Measurements from ENCODE around the gene SERPINA5.

SERPINA5 gene

DNA sequence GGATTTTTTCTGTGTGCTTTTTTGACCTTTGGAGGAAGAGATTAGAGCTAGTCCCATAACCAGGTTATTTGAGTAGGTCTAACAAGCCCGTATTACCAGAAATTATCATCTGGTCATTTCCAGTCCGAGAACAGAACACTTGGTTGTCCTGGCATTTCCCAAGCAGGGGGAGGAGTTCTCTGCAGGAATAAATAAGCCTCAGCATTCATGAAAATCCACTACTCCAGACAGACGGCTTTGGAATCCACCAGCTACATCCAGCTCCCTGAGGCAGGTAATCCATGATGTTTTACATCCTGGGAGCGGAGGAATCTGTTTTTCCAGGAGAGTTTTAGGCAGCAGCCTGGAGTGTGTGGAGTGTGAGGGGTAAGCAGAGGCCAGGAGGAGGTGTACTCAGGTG, 30.9 kb downstream of the SERPINA5 start, which contains the start of gene SERPINA3:
Gene SERPINA3 (plus strand): TSS at position 218 of the 400 bp plus-strand sequence. CDS start 2,051 bp downstream, outside the sequence.
- Histone ChIP-seq H3K9me3 (ENCODE audit: control insufficient read depth, low read length) (peaks cover 16% of the 10 kb centered on the region), H3K4me1 (ENCODE audit: control insufficient read depth, insufficient read depth, low read length) (peaks cover 21% of the 10 kb centered on the region), H3K36me3 (ENCODE audit: control insufficient read depth, insufficient read depth, low read length, severe bottlenecking) (no peaks in the 10 kb centered on the region), H3K4me3 (ENCODE audit: low read length) (peak within 1 kb of the TSS; percentile 57), H3K9ac (ENCODE audit: low read length) (peak within 1 kb of the TSS; percentile 60), H3K27me3 (replicated peaks; ENCODE audit: control insufficient read depth, insufficient read depth, low read length) (peaks cover 4% of the 10 kb centered on the region)
- peak; percentile 36 for DNase-seq (ENCODE audit: low read depth)

DNA sequence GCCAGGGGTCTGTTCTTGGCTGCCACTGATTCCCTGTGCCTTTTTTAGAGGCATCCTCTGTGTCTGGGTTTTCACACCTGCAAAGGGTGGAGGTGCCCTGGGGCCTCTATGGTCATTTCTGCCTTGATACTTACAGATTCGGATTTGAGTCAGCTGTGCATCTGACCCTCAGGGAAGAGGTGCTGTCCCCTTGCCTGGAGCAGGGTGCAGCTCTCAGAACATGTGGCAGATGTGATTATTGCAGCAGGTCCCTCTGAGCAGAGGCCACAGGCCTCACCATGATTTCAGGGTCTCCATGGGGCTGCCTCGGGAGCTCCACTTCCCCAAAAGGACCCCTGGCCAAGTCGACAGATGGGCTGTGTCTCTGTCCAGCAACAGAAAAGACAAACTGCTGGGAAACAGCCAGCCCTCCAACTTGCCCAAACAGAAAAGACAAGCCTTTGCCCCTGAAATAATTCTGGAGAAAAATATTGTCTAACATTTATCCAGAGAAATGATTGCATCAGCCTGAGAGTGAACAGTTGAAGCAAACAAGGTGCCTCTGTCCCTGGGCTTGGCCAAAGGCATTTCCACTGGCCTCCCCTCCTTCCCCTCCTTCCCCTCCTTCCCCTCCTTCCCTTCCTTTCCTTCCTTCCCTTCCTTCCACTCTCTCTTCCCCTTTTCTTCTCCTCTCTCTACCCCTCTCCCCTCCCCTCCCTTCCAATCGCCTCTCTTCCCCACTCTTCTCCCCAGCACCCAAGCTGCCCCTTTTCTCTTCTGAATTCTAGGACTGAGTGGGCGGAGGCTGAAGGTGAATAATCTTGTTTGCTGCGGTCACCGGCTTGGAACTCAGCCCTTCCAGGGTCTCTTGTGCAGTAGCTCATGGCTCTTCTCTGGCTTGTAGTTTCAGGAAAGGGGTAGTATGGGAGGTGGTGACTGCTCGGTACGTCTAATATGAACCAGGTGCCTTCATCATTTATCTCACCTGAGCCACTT, 31.6 kb downstream of the SERPINA5 start:
- Histone ChIP-seq H3K4me3 (ENCODE audit: low read length) (peak overlapping the region; percentile 57), H3K27me3 (replicated peaks; ENCODE audit: control insufficient read depth, insufficient read depth, low read length) (peaks cover 4% of the 10 kb centered on the region), H3K9me3 (ENCODE audit: control insufficient read depth, low read length) (peaks cover 23% of the 10 kb centered on the region), H3K9ac (ENCODE audit: low read length) (peak overlapping the region; percentile 60), H3K36me3 (ENCODE audit: control insufficient read depth, insufficient read depth, low read length, severe bottlenecking) (no peaks in the 10 kb centered on the region), H3K4me1 (ENCODE audit: control insufficient read depth, insufficient read depth, low read length) (peaks cover 21% of the 10 kb centered on the region)
- DNase-seq (ENCODE audit: low read depth): peak; percentile 60

GRCh38 chr14:94613720-94614644, 32.8 kb downstream of the SERPINA5 start:
- H3K9me3 ChIP-seq (ENCODE audit: control insufficient read depth, low read length): peaks cover 34% of the 10 kb centered on the region
- H3K4me1 ChIP-seq (ENCODE audit: control insufficient read depth, insufficient read depth, low read length): peaks cover 21% of the 10 kb centered on the region
- no peak overlapping the region for H3K9ac ChIP-seq (ENCODE audit: low read length)
- no peak for DNase-seq (ENCODE audit: low read depth)
- H3K4me3 ChIP-seq (ENCODE audit: low read length): no peak overlapping the region
- peaks cover under 1% of the 10 kb centered on the region for H3K36me3 ChIP-seq (ENCODE audit: control insufficient read depth, insufficient read depth, low read length, severe bottlenecking)
- peaks cover 4% of the 10 kb centered on the region for H3K27me3 ChIP-seq (replicated peaks; ENCODE audit: control insufficient read depth, insufficient read depth, low read length)

DNA sequence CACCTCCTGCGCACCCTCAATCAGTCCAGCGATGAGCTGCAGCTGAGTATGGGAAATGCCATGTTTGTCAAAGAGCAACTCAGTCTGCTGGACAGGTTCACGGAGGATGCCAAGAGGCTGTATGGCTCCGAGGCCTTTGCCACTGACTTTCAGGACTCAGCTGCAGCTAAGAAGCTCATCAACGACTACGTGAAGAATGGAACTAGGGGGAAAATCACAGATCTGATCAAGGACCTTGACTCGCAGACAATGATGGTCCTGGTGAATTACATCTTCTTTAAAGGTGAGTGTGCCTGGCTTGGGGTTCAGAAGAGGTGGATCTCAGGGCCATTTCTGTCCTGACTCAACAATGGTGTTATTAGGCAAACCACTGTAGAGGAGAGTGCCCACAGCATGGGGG, 33.6 kb downstream of the SERPINA5 start:
- Histone ChIP-seq H3K27me3 (replicated peaks; ENCODE audit: control insufficient read depth, insufficient read depth, low read length) (peaks cover 7% of the 10 kb centered on the region), H3K36me3 (ENCODE audit: control insufficient read depth, insufficient read depth, low read length, severe bottlenecking) (peaks cover 7% of the 10 kb centered on the region), H3K9ac (ENCODE audit: low read length) (no peak overlapping the region), H3K4me1 (ENCODE audit: control insufficient read depth, insufficient read depth, low read length) (peaks cover 21% of the 10 kb centered on the region), H3K4me3 (ENCODE audit: low read length) (no peak overlapping the region), H3K9me3 (ENCODE audit: control insufficient read depth, low read length) (peaks cover 43% of the 10 kb centered on the region)
- no peak for DNase-seq (ENCODE audit: low read depth)

DNA sequence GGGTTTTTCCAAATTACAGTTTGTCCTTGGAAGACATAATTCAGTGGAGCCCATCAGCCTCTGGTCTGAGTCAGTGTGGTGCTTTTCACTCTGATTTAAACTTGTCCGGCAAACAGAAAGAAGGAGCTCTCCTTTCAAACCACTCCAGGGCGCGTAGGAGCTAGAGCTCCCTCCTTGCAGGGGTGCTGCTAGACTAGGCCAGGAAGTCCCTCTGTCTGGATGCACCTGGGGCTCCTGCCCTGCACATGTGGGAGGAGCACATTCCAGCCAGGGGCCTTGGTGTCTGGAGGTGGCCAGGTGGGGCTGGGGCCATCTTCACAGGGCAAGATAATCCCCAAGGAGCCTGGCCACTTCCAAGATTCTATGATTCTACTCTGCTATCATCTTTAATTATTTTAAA, 34.0 kb downstream of the SERPINA5 start:
- Histone ChIP-seq H3K9ac (ENCODE audit: low read length) (no peak overlapping the region), H3K27me3 (replicated peaks; ENCODE audit: control insufficient read depth, insufficient read depth, low read length) (peaks cover 9% of the 10 kb centered on the region), H3K4me1 (ENCODE audit: control insufficient read depth, insufficient read depth, low read length) (peaks cover 21% of the 10 kb centered on the region), H3K9me3 (ENCODE audit: control insufficient read depth, low read length) (peaks cover 47% of the 10 kb centered on the region), H3K4me3 (ENCODE audit: low read length) (no peak overlapping the region), H3K36me3 (ENCODE audit: control insufficient read depth, insufficient read depth, low read length, severe bottlenecking) (peaks cover 7% of the 10 kb centered on the region)
- DNase-seq (ENCODE audit: low read depth): no peak

DNA sequence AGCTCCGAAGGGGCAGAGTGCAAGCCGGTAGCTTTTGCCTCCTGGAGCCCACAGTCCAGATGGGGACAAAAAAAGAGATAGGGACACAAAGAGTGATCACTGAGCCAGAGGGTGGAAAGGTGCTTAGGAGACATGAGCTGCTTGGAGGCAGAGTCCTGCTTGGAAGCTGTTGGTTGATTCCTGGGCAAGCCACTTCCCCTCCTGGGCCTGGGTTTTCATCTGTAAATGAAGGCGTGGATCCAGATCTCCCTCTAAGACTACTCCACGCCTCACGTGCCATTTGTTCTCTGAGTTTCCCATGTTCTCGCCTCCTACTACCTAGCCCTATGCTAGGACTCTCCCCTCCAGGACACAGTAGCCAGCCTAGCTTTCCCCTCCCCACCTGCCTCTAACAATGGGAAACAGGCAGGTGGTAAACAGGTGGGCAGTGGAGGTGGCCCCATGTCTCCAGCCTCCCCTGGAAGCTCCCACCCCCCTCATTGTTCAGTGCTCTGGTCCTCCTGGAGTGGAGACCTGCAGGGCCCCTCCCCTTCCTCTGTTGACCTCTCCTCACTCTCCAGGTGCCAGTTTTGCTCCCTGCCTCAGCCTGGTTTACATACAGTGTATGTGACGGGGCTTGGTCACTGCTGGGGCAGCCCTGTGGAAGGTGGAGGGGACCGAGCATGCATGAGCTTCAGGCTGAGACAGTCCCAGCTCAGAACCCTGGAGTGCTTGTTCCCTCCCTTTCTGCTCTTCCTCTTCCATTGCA, 34.8 kb downstream of the SERPINA5 start:
- H3K4me3 ChIP-seq (ENCODE audit: low read length): no peak overlapping the region
- DNase-seq (ENCODE audit: low read depth): no peak

GRCh38 chr14:94617366-94617941, 36.2 kb downstream of the SERPINA5 start:
- Histone ChIP-seq H3K9me3 (ENCODE audit: control insufficient read depth, low read length) (peaks cover 59% of the 10 kb centered on the region), H3K4me1 (ENCODE audit: control insufficient read depth, insufficient read depth, low read length) (peaks cover 9% of the 10 kb centered on the region), H3K4me3 (ENCODE audit: low read length) (no peak overlapping the region), H3K9ac (ENCODE audit: low read length) (no peak overlapping the region), H3K27me3 (replicated peaks; ENCODE audit: control insufficient read depth, insufficient read depth, low read length) (peaks cover 20% of the 10 kb centered on the region), H3K36me3 (ENCODE audit: control insufficient read depth, insufficient read depth, low read length, severe bottlenecking) (peaks cover 7% of the 10 kb centered on the region)
- no peak for DNase-seq (ENCODE audit: low read depth)

More for the DNA sequence above, 34.8 kb downstream of the SERPINA5 start:
- H3K27me3 ChIP-seq (replicated peaks; ENCODE audit: control insufficient read depth, insufficient read depth, low read length): peaks cover 11% of the 10 kb centered on the region
- peaks cover 7% of the 10 kb centered on the region for H3K36me3 ChIP-seq (ENCODE audit: control insufficient read depth, insufficient read depth, low read length, severe bottlenecking)
- no peak overlapping the region for H3K9ac ChIP-seq (ENCODE audit: low read length)
- peaks cover 18% of the 10 kb centered on the region for H3K4me1 ChIP-seq (ENCODE audit: control insufficient read depth, insufficient read depth, low read length)
- peaks cover 55% of the 10 kb centered on the region for H3K9me3 ChIP-seq (ENCODE audit: control insufficient read depth, low read length)

GRCh38 chr14:94617988-94618822, 37.0 kb downstream of the SERPINA5 start:
- Histone ChIP-seq H3K27me3 (replicated peaks; ENCODE audit: control insufficient read depth, insufficient read depth, low read length) (peaks cover 26% of the 10 kb centered on the region), H3K4me1 (ENCODE audit: control insufficient read depth, insufficient read depth, low read length) (peaks cover 1% of the 10 kb centered on the region), H3K9me3 (ENCODE audit: control insufficient read depth, low read length) (peaks cover 59% of the 10 kb centered on the region), H3K9ac (ENCODE audit: low read length) (no peak overlapping the region), H3K36me3 (ENCODE audit: control insufficient read depth, insufficient read depth, low read length, severe bottlenecking) (peaks cover 7% of the 10 kb centered on the region), H3K4me3 (ENCODE audit: low read length) (peak overlapping the region; percentile 12)
- DNase-seq (ENCODE audit: low read depth): peak; percentile 15

GRCh38 chr14:94619297-94619696, 38.1 kb downstream of the SERPINA5 start:
- no peak overlapping the region for H3K9ac ChIP-seq (ENCODE audit: low read length)
- peaks cover 59% of the 10 kb centered on the region for H3K9me3 ChIP-seq (ENCODE audit: control insufficient read depth, low read length)
- H3K4me3 ChIP-seq (ENCODE audit: low read length): peak overlapping the region; percentile 30
- no peaks in the 10 kb centered on the region for H3K4me1 ChIP-seq (ENCODE audit: control insufficient read depth, insufficient read depth, low read length)
- peaks cover 33% of the 10 kb centered on the region for H3K27me3 ChIP-seq (replicated peaks; ENCODE audit: control insufficient read depth, insufficient read depth, low read length)
- DNase-seq (ENCODE audit: low read depth): no peak
- H3K36me3 ChIP-seq (ENCODE audit: control insufficient read depth, insufficient read depth, low read length, severe bottlenecking): peaks cover 7% of the 10 kb centered on the region

- H3K27me3 ChIP-seq (replicated peaks; ENCODE audit: control insufficient read depth, insufficient read depth, low read length): peaks cover 45% of the 10 kb centered on the region
- H3K36me3 ChIP-seq (ENCODE audit: control insufficient read depth, insufficient read depth, low read length, severe bottlenecking): peaks cover 7% of the 10 kb centered on the region
- no peak for DNase-seq (ENCODE audit: low read depth)
- peaks cover 58% of the 10 kb centered on the region for H3K9me3 ChIP-seq (ENCODE audit: control insufficient read depth, low read length)
- no peaks in the 10 kb centered on the region for H3K4me1 ChIP-seq (ENCODE audit: control insufficient read depth, insufficient read depth, low read length)
- no peak overlapping the region for H3K4me3 ChIP-seq (ENCODE audit: low read length)
- no peak overlapping the region for H3K9ac ChIP-seq (ENCODE audit: low read length)
These were observed 39.4 kb downstream of the SERPINA5 start for GRCh38 chr14:94620597-94620996.
